GM18499 (cell line): Measurements from ENCODE around the gene SOX12.
"Not testable (repeated sequence)": the region's sequence is repeated elsewhere in the genome, so short reads cannot be mapped to it uniquely, and the experiment has no call there.

ENCODE experiments used
- ATAC-seq: cut with Tn5 transposase; IDR thresholded peaks from one replicate; pipeline ENCODE4 v1.9.1; 2021; ENCODE audit warnings: moderate number of reproducible peaks; ENCODE audit not compliant: insufficient read depth, unreplicated experiment

SOX12 gene

GRCh38 chr20:358891-359555 lies 33.7 kb downstream of the SOX12 start:
- ATAC-seq = no peak

- no peak for ATAC-seq
Observed at GRCh38 chr20:361561-361960, 36.2 kb downstream of the SOX12 start.

- no peak for ATAC-seq
Observed at GRCh38 chr20:362271-363254, 37.2 kb downstream of the SOX12 start.

- no peak for ATAC-seq
Observed at GRCh38 chr20:363319-364078, 38.1 kb downstream of the SOX12 start.

GRCh38 chr20:364905-365794 lies 39.8 kb downstream of the SOX12 start:
- ATAC-seq = no peak

GRCh38 chr20:366041-366718 lies 40.8 kb downstream of the SOX12 start:
- ATAC-seq = no peak

- no peak for ATAC-seq
Observed at GRCh38 chr20:366719-367485, 41.5 kb downstream of the SOX12 start.

GRCh38 chr20:367486-367887 lies 42.1 kb downstream of the SOX12 start:
- no peak for ATAC-seq

- ATAC-seq = no peak
Observed at GRCh38 chr20:368915-369314, 43.6 kb downstream of the SOX12 start.

GRCh38 chr20:370151-370600 lies 44.8 kb downstream of the SOX12 start:
- no peak for ATAC-seq

- ATAC-seq = no peak
Observed at GRCh38 chr20:370977-371754, 45.8 kb downstream of the SOX12 start.

GRCh38 chr20:371755-372542 lies 46.6 kb downstream of the SOX12 start:
- no peak for ATAC-seq

GRCh38 chr20:372543-373082 lies 47.3 kb downstream of the SOX12 start:
- not testable (repeated sequence) for ATAC-seq

- no peak for ATAC-seq
Observed at GRCh38 chr20:373171-373890, 48.0 kb downstream of the SOX12 start.

GRCh38 chr20:375265-375889 lies 50.0 kb downstream of the SOX12 start:
- no peak for ATAC-seq

GRCh38 chr20:376089-376488 lies 50.7 kb downstream of the SOX12 start:
- no peak for ATAC-seq
